ENCODE results near the gene RNF157. TPM values are rescaled to one million over a fixed set of nuclear protein-coding genes. Genes with fewer than 3 reads are reported as not detected.

The RNF157 gene
- total and polyA plus RNA-seq, 2 of the 13 experiments (the other 11 are each of a cell fraction or from before 2014, with no cell fraction given) = 0.44 to 1.5 TPM

- POLR2A ChIA-PET = interaction anchor here (1.0 to 5.6 kb wide), 8 partner anchors 8 to 148 kb away, joined by 3 to 51 read pairs (median 5); no protein-coding TSS in a partner anchor
- peak overlapping the region; percentile 84 for H3K9ac ChIP-seq (ENCODE audit: insufficient read depth, low read depth, low read length)
- 94% methylated on average over 4 of the region's 4 CpGs for WGBS (ENCODE audit: low lambda C conversion rate)
- CTCF ChIA-PET (ENCODE audit: low intra/inter-chr PET ratio, low total read pairs) = no interaction called here
- H3K4me2 ChIP-seq (ENCODE audit: low read depth, low read length) = peak overlapping the region; percentile 98
- H3K36me3 ChIP-seq (replicated peaks in 1 of 2; ENCODE audit: control insufficient read depth in 1 of 2, insufficient read depth in 2 of 2, low read length in 2 of 2) = peaks cover 8 to 12% of the 10 kb centered on the region in 2 experiments; a peak in 3 of 5 replicates
- in situ Hi-C loops (cut with HindIII; ENCODE audit: extremely low pct_ligation_motif_present, low pct_unique_long_range_greater_than_20kb) = no loop called here
- H3K79me2 ChIP-seq (ENCODE audit: insufficient read depth, low read length) = peaks cover 25% of the 10 kb centered on the region
- no peaks in the 10 kb centered on the region; the same call in 1 of the 2 replicates for H4K20me1 ChIP-seq (ENCODE audit: insufficient read depth, low read length)
- H3K27ac ChIP-seq (ENCODE audit: extremely low read length, insufficient read depth, low read length) = peak overlapping the region; percentile 63
- H3K4me1 ChIP-seq (ENCODE audit: insufficient read depth, low read length) = peaks cover 72% of the 10 kb centered on the region
- intact Hi-C loops (cut with micrococcal nuclease; ENCODE audit: unreplicated experiment) = no loop called here
- H3K4me3 ChIP-seq (replicated peaks in 1 of 3; ENCODE audit: insufficient read depth in 1 of 3, low read depth in 2 of 3, low read length in 3 of 3) = peak overlapping the region in 2 of 3 experiments; percentile 92 to 98; a peak in 5 of 6 replicates
- no peak overlapping the region for H2AFZ ChIP-seq (ENCODE audit: low read length)
- ATAC-seq (no peak), DNase-seq (ENCODE audit: low spot score) (no peak), FAIRE-seq (no peak)
- no TSS peak for BruUV-seq (replicated peaks)
- no peaks in the 10 kb centered on the region for H3K9me3 ChIP-seq (ENCODE audit: low read length)
- H3K27me3 ChIP-seq (ENCODE audit: control insufficient read depth in 1 of 2, insufficient read depth in 2 of 2, low read length in 2 of 2) = no peaks in the 10 kb centered on the region
- 0 out of 2 replicates have a peak, but pooled peaks have one; percentile 8 for TF ChIP-seq TBX2 (CRISPR knock-in tag; IDR thresholded peaks at IDR 0.05; ENCODE audit: borderline replicate concordance)
- no peak for TF ChIP-seq RBFOX2 (IDR thresholded peaks at IDR 0.05; ENCODE audit: low read depth, low read length)
- no peak for TF ChIP-seq ZNF772 (CRISPR knock-in tag; IDR thresholded peaks at IDR 0.05)
- TF ChIP-seq STAT6 (CRISPR knock-in tag; IDR thresholded peaks at IDR 0.05; ENCODE audit: borderline replicate concordance) = no peak
- TF ChIP-seq ZNF343 (CRISPR knock-in tag; IDR thresholded peaks at IDR 0.05) = no peak
- TF ChIP-seq HMGXB3 (CRISPR knock-in tag; IDR thresholded peaks at IDR 0.05; ENCODE audit: borderline replicate concordance) = no peak
- no peak for TF ChIP-seq ZNF431 (CRISPR knock-in tag; IDR thresholded peaks at IDR 0.05; ENCODE audit: borderline replicate concordance, low read depth)
- no peak for TF ChIP-seq ZNF713 (CRISPR knock-in tag; IDR thresholded peaks at IDR 0.05)
- TF ChIP-seq CSRNP1 (CRISPR knock-in tag; IDR thresholded peaks at IDR 0.05) = 0 out of 2 replicates have a peak, but pooled peaks have one; percentile 14
- no peak for TF ChIP-seq ZBTB39 (CRISPR knock-in tag; IDR thresholded peaks at IDR 0.05)
- TF ChIP-seq ZNF451 (CRISPR knock-in tag; IDR thresholded peaks at IDR 0.05) = no peak
- TF ChIP-seq NCOA5 (CRISPR knock-in tag; IDR thresholded peaks at IDR 0.05) = no peak
These were observed 26.8 kb upstream of the RNF157 start for GRCh38 chr17:76267051-76267576.
